ENCODE data around the gene TOR1AIP1. TPM values are rescaled to one million over a fixed set of nuclear protein-coding genes. Genes with fewer than 3 reads are reported as not detected.

The TOR1AIP1 gene
- total RNA-seq, 2 donors from 2014 or later, result 18.1 to 26.2 TPM

DNA sequence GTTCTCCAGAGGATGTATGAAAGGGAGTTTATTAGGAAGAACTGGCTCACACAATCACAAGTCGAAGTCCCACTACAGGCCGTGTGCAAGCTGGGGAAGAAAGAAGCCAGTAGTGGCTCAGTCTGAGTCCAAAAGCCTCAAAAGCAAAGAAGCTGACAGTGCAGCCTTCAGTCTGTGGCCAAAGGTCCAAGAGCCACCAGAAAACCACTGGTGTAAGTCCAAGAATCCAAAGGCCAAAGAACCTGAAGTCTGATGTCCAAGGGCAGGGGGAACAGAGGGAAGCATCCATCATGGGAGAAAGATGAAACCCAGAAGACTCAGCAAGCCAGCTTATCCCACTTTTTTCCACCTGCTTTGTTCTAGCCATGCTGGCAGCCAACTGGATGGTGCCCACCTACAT, 51.1 kb downstream of the TOR1AIP1 start:
- TF ChIP-seq, protein P1, sequence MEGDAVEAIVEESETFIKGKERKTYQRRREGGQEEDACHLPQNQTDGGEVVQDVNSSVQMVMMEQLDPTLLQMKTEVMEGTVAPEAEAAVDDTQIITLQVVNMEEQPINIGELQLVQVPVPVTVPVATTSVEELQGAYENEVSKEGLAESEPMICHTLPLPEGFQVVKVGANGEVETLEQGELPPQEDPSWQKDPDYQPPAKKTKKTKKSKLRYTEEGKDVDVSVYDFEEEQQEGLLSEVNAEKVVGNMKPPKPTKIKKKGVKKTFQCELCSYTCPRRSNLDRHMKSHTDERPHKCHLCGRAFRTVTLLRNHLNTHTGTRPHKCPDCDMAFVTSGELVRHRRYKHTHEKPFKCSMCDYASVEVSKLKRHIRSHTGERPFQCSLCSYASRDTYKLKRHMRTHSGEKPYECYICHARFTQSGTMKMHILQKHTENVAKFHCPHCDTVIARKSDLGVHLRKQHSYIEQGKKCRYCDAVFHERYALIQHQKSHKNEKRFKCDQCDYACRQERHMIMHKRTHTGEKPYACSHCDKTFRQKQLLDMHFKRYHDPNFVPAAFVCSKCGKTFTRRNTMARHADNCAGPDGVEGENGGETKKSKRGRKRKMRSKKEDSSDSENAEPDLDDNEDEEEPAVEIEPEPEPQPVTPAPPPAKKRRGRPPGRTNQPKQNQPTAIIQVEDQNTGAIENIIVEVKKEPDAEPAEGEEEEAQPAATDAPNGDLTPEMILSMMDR (conservative IDR thresholded peaks at IDR 0.05), result no peak
- no peaks in the 10 kb centered on the region for H3K9me3 ChIP-seq (ENCODE audit: control insufficient read depth, low read length)

DNA sequence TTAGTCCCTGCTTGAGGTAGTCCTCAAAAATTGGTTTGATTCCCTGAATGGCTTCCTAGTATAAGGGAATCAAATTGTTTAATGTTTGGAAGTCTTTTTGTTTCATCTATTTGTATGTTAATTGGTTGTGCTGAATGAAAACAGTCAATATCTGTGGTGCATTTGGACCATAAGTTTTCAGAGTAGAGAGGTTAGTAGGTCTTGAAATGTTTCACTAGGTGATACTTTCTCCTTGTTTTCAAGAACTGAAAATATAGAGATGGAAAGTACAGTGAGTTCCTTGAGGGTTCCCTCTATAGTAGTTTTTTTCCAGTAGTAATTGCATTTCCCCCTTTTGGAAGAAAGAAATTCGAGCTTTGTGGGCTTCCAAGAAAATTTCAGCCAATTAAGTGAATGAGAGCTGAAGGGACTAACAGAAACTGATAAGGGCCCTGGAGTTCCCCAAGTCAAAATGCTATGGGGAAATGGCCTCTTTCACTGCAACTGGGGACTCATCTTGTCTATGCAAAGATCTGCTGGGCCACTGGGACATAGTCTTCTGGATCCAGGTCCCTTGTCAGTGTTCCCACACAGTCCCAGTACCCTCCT, 53.9 kb downstream of the TOR1AIP1 start:
- no peaks in the 10 kb centered on the region for H3K9me3 Mint-ChIP-seq
- H3K27me3 Mint-ChIP-seq (ENCODE audit: insufficient read depth), result no peaks in the 10 kb centered on the region
- Histone ChIP-seq H3K27ac (ENCODE audit: low read depth, low read length) (no peak overlapping the region), H3K36me3 (ENCODE audit: control insufficient read depth, insufficient read depth, low read length) (no peaks in the 10 kb centered on the region), H3K9me3 (ENCODE audit: control insufficient read depth, low read length) (no peaks in the 10 kb centered on the region), H3K4me3 (ENCODE audit: low read length) (no peak overlapping the region), H3K4me1 (ENCODE audit: control insufficient read depth, insufficient read depth, low read length) (peaks cover 4% of the 10 kb centered on the region), H3K9ac (ENCODE audit: extremely low read depth, low read length, poor library complexity, severe bottlenecking) (no peak overlapping the region), H3K27me3 (ENCODE audit: control insufficient read depth, insufficient read depth, low read length, poor library complexity, severe bottlenecking) (no peaks in the 10 kb centered on the region)
- 78 to 100% methylated on average over 1 of the region's 1 CpG for WGBS, 2 experiments (ENCODE audit: insufficient coverage in 1 of 2, insufficient read length in 1 of 2)
- H3K27ac Mint-ChIP-seq, result no peak overlapping the region
- TF ChIP-seq, protein P1 (conservative IDR thresholded peaks at IDR 0.05), result no peak
- H3K4me1 Mint-ChIP-seq, result peaks cover 10% of the 10 kb centered on the region
- H3K4me3 Mint-ChIP-seq, result no peak overlapping the region
- no peaks in the 10 kb centered on the region for H3K36me3 Mint-ChIP-seq (ENCODE audit: low read depth)
- no peak for DNase-seq

More for the DNA sequence above, 51.1 kb downstream of the TOR1AIP1 start:
- no peak overlapping the region for H3K4me3 Mint-ChIP-seq
- Histone ChIP-seq H3K4me3 (ENCODE audit: low read length) (no peak overlapping the region), H3K27ac (ENCODE audit: low read depth, low read length) (no peak overlapping the region), H3K4me1 (ENCODE audit: control insufficient read depth, insufficient read depth, low read length) (no peaks in the 10 kb centered on the region), H3K9ac (ENCODE audit: extremely low read depth, low read length, poor library complexity, severe bottlenecking) (no peak overlapping the region), H3K36me3 (ENCODE audit: control insufficient read depth, insufficient read depth, low read length) (no peaks in the 10 kb centered on the region), H3K27me3 (ENCODE audit: control insufficient read depth, insufficient read depth, low read length, poor library complexity, severe bottlenecking) (no peaks in the 10 kb centered on the region)
- H3K27ac Mint-ChIP-seq, result no peak overlapping the region
- no peaks in the 10 kb centered on the region for H3K27me3 Mint-ChIP-seq (ENCODE audit: insufficient read depth)
- peaks cover 7% of the 10 kb centered on the region for H3K4me1 Mint-ChIP-seq
- no peaks in the 10 kb centered on the region for H3K36me3 Mint-ChIP-seq (ENCODE audit: low read depth)
- no peak for DNase-seq
- 96 to 97% methylated on average over 2 of the region's 2 CpGs for WGBS, 2 experiments (ENCODE audit: insufficient coverage in 1 of 2, insufficient read length in 1 of 2)
- H3K9me3 Mint-ChIP-seq, result no peaks in the 10 kb centered on the region

- Histone ChIP-seq H3K4me3 (ENCODE audit: low read length) (no peak overlapping the region), H3K27me3 (ENCODE audit: control insufficient read depth, insufficient read depth, low read length, poor library complexity, severe bottlenecking) (no peaks in the 10 kb centered on the region), H3K9ac (ENCODE audit: extremely low read depth, low read length, poor library complexity, severe bottlenecking) (no peak overlapping the region), H3K27ac (ENCODE audit: low read depth, low read length) (no peak overlapping the region), H3K4me1 (ENCODE audit: control insufficient read depth, insufficient read depth, low read length) (peaks cover 4% of the 10 kb centered on the region), H3K9me3 (ENCODE audit: control insufficient read depth, low read length) (no peaks in the 10 kb centered on the region), H3K36me3 (ENCODE audit: control insufficient read depth, insufficient read depth, low read length) (no peaks in the 10 kb centered on the region)
- Mint-ChIP-seq H3K27ac (no peak overlapping the region), H3K27me3 (ENCODE audit: insufficient read depth) (no peaks in the 10 kb centered on the region), H3K4me1 (peaks cover 10% of the 10 kb centered on the region), H3K9me3 (no peaks in the 10 kb centered on the region), H3K36me3 (ENCODE audit: low read depth) (no peaks in the 10 kb centered on the region), H3K4me3 (no peak overlapping the region)
- DNase-seq, result no peak
- TF ChIP-seq, protein P1 (conservative IDR thresholded peaks at IDR 0.05), result no peak
These were observed 55.7 kb downstream of the TOR1AIP1 start for GRCh38 chr1:179937668-179938254.

Measured in endodermal cell (in vitro differentiated cells).